Skeletal muscle satellite cell (primary cell): Measurements from ENCODE around the gene TMEM45A.
"Not testable (repeated sequence)": the region's sequence is repeated elsewhere in the genome, so short reads cannot be mapped to it uniquely, and the experiment has no call there.

Source experiments
- H3K27me3 ChIP-seq: 2 replicates; pipeline ENCODE4 v1.7.0; 2013; ENCODE audit warnings: low read length; ENCODE audit not compliant: control insufficient read depth, insufficient read depth
- H3K36me3 ChIP-seq: 2 replicates; pipeline ENCODE4 v1.7.0; 2013; ENCODE audit warnings: mild to moderate bottlenecking, control low read depth, low read length; ENCODE audit not compliant: insufficient read depth
- H3K4me1 ChIP-seq: 2 replicates; pipeline ENCODE4 v1.7.0; 2013; ENCODE audit warnings: low read length; ENCODE audit not compliant: control insufficient read depth, insufficient read depth
- H3K4me2 ChIP-seq: 2 replicates; pipeline ENCODE4 v1.7.0; 2013; ENCODE audit warnings: mild to moderate bottlenecking, low read length
- H3K4me3 ChIP-seq: 2 replicates; pipeline ENCODE4 v1.7.0; 2013; ENCODE audit warnings: low read length
- H3K9ac ChIP-seq: 2 replicates; pipeline ENCODE4 v1.7.0; 2013; ENCODE audit warnings: mild to moderate bottlenecking, low read depth, low read length, moderate library complexity
- H3K9me3 ChIP-seq: replicated peaks from 2 replicates; pipeline ENCODE4 v1.7.0; 2013; ENCODE audit warnings: mild to moderate bottlenecking, control low read depth, low read length

TMEM45A gene

DNA sequence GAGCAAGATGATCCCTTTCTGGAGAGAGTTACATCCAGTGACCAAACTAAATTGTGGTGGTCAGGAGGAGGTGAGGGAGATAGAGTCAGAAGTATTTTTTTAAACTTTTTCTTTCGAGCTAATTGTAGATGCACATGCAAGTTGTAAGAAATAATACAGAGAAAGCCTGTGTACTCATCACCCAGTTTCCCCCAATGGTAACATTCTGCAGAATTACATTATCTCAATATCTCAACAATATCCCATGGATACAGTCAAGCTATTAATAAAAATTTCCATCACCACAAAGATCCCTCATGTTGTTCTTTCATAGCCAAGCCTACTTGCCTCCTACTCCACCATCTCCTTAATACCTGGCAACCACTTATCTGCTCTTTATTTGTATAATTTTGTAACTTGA is 3.3 kb upstream of the TMEM45A start:
- H3K9ac ChIP-seq: no peak overlapping the region
- H3K27me3 ChIP-seq: no peaks in the 10 kb centered on the region
- H3K36me3 ChIP-seq: no peaks in the 10 kb centered on the region
- no peak overlapping the region for H3K4me2 ChIP-seq
- no peak overlapping the region for H3K4me3 ChIP-seq
- no peaks in the 10 kb centered on the region for H3K9me3 ChIP-seq
- H3K4me1 ChIP-seq: peaks cover 5% of the 10 kb centered on the region

DNA sequence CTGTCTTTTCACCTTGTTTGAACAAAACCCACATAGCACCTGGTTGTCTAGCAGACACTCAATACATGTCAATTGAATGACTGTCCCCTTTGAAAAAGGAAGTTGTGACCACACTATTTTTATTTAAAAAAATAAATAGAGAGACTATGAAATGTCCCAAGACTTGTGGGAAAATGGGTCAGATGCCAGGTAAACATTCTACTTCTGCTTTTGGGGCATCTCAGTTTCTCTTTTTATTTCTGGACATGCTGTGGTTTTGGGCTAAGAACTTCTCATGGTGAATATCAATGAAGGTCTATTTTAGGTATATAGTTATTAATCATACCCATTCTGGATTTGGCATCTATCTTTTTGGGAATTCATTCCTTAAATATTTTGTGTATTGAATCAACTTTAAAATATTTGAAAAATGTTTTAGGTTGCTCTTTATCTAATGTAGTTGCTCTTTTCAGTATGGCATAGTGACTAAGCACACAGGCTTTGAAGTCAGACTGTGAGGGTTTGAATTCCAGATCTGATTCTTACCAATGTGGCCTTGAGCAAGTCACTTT is 4.4 kb downstream of the TMEM45A start:
- Histone ChIP-seq H3K4me2 (peak overlapping the region; percentile 8), H3K9ac (no peak overlapping the region), H3K4me3 (no peak overlapping the region), H3K9me3 (no peaks in the 10 kb centered on the region), H3K36me3 (no peaks in the 10 kb centered on the region), H3K27me3 (no peaks in the 10 kb centered on the region), H3K4me1 (peaks cover 17% of the 10 kb centered on the region)

DNA sequence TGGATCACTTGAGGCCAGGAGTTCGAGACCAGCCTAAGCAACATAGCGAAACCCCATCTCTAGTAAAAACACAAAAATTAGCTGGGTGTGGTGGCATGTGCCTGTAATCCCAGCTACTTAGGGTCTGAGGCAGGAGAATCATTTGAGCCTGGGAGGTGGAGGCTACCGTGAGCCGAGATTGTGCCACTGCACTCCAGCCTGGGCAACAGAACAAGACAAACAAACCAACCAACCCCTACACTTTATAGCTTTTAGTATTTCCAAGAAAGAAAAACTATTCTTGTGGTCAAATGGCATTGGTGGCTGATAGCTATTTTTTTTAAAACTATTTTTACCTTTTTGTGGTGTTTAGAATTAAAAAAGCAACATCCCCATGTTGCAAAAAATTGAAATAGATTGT is 7.2 kb downstream of the TMEM45A start:
- no peaks in the 10 kb centered on the region for H3K36me3 ChIP-seq
- H3K27me3 ChIP-seq: no peaks in the 10 kb centered on the region
- H3K4me2 ChIP-seq: no peak overlapping the region

DNA sequence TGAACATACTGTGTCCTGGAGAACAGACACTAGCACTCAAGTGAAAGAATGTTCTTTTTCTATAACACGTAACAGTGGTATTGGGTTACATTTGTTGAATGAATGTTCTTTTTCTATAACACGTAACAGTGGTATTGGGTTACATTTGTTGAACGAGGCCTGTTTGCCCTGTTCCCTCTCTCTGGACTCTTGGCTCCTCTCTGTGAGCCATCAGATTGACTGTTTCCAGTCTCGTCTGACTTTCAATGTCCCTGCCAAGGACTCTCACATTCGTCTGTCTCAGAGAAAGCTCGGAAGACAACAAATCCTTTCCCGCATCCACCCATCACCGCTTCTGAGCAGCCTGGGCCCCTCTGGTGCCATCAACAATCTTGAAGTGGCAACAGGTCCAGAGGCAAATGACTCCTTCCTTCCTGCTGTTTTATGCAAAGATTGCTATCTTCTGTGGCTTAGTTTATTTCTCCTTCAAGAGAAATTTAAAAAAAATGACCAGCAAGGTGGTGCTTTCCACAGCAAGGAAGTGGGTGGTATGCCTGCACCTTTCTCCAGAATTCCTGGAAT is 8.0 kb downstream of the TMEM45A start:
- H3K36me3 ChIP-seq: no peaks in the 10 kb centered on the region
- H3K4me2 ChIP-seq: no peak overlapping the region
- no peaks in the 10 kb centered on the region for H3K9me3 ChIP-seq
- H3K27me3 ChIP-seq: no peaks in the 10 kb centered on the region
- no peak overlapping the region for H3K4me3 ChIP-seq
- no peak overlapping the region for H3K9ac ChIP-seq
- H3K4me1 ChIP-seq: peaks cover 16% of the 10 kb centered on the region

More for the DNA sequence above, 7.2 kb downstream of the TMEM45A start:
- no peak overlapping the region for H3K9ac ChIP-seq
- H3K9me3 ChIP-seq: no peaks in the 10 kb centered on the region
- H3K4me1 ChIP-seq: peaks cover 16% of the 10 kb centered on the region
- H3K4me3 ChIP-seq: no peak overlapping the region

DNA sequence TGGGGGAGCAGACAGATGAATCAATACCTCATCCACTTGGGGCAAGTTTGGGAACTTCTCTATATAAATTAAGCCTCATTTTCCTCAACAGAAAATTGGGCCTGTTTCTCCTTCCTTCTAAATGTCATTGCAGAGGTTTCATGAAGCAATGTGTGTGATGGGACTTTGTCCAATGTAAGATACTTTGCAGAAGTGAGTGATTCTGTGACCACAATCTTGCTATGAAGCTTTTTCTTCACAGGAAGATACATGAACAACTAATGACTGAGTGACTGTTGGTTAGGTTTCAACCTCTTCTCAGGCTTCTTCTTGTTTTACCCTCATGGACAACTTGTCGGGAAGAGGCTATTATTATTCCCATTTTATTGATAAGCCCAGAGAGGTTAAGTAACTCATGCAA is 11.0 kb downstream of the TMEM45A start:
- H3K4me1 ChIP-seq: peaks cover 11% of the 10 kb centered on the region
- H3K36me3 ChIP-seq: no peaks in the 10 kb centered on the region
- H3K9me3 ChIP-seq: no peaks in the 10 kb centered on the region
- H3K4me3 ChIP-seq: no peak overlapping the region
- H3K9ac ChIP-seq: no peak overlapping the region
- H3K4me2 ChIP-seq: no peak overlapping the region
- H3K27me3 ChIP-seq: no peaks in the 10 kb centered on the region

DNA sequence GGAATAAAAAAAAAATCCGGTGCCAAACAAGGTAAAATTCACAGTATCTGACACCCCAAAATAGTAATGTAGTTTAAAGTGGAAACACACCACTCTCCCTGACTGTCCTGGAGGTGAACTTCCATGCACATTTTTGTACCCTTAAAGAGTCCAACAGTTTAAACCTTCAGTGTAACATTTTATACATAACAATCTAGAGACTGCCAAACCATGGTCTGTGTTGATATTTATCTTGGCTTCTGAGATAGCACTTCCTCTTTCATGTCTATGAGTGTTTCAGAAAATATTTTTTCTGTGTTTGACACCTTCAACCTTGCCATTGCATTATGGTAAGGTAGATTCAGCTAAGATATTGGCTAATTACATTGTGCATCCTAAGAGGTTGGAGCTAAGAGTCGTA is 13.9 kb downstream of the TMEM45A start:
- Histone ChIP-seq H3K9ac (no peak overlapping the region), H3K36me3 (no peaks in the 10 kb centered on the region), H3K4me2 (no peak overlapping the region), H3K4me3 (no peak overlapping the region), H3K4me1 (peaks cover 11% of the 10 kb centered on the region), H3K27me3 (no peaks in the 10 kb centered on the region), H3K9me3 (no peaks in the 10 kb centered on the region)

DNA sequence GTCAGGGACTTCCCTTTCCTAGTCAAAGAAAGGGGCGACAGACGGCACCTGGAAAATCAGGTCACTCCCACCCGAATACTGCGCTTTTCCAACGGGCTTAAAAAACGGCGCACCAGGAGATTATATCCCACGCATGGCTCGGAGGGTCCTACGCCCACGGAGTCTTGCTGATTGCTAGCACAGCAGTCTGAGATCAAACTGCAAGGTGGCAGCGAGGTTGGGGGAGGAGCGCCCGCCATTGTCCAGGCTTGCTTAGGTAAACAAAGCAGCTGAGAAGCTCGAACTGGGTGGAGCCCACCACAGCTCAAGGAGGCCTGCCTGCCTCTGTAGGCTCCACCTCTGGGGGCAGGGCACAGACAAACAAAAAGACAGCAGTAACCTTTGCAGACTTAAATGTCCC is 17.4 kb downstream of the TMEM45A start:
- not testable (repeated sequence) for H3K9me3 ChIP-seq, H3K4me3 ChIP-seq, H3K27me3 ChIP-seq

DNA sequence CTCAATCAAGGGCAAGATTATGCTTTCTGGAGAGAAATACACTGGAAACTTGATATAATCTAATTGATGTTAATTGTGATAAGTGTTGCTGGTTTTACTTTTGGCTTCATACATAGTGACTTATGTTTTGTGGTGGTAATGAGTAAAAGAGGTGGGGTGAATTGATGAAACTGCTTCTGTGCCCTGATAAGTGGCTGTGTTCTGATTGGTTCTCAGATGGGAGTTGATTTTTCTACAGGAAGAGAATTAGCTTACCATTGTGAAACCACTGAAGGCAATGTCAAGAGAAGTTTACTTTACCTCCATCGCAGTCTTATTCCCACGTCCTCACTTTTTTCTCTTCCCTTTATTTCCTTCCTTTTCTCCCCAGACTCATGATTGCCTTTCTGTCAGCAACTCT is 23.8 kb downstream of the TMEM45A start:
- no peaks in the 10 kb centered on the region for H3K9me3 ChIP-seq
- H3K4me3 ChIP-seq: no peak overlapping the region
- H3K9ac ChIP-seq: no peak overlapping the region
- no peaks in the 10 kb centered on the region for H3K27me3 ChIP-seq
- no peak overlapping the region for H3K4me2 ChIP-seq
- H3K36me3 ChIP-seq: no peaks in the 10 kb centered on the region
- no peaks in the 10 kb centered on the region for H3K4me1 ChIP-seq

More for the DNA sequence above, 17.4 kb downstream of the TMEM45A start:
- not testable (repeated sequence) for H3K4me2 ChIP-seq, H3K9ac ChIP-seq, H3K36me3 ChIP-seq
- H3K4me1 ChIP-seq: peaks cover 11% of the 10 kb centered on the region

DNA sequence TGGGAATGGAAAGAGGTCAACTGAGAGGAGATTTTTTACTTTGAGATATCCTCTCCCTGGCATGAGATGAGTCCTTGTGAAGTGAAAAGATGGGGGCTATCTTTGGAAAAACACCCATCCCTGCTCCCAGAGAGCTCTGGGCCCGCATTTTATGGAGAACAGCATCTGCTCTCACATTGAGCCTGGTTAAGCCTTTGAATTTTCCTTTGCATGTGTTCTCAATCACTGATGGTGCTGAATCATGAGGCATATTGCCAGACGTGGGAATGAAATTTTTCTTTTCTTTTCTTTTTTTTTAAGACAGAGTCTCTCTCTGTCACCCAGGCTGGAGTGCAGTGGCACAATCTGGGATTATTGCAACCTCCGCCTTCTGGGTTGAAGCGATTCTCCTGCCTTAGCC is 24.4 kb downstream of the TMEM45A start:
- Histone ChIP-seq H3K4me1 (no peaks in the 10 kb centered on the region), H3K9ac (no peak overlapping the region), H3K36me3 (no peaks in the 10 kb centered on the region), H3K9me3 (no peaks in the 10 kb centered on the region), H3K4me2 (no peak overlapping the region), H3K4me3 (no peak overlapping the region), H3K27me3 (no peaks in the 10 kb centered on the region)

DNA sequence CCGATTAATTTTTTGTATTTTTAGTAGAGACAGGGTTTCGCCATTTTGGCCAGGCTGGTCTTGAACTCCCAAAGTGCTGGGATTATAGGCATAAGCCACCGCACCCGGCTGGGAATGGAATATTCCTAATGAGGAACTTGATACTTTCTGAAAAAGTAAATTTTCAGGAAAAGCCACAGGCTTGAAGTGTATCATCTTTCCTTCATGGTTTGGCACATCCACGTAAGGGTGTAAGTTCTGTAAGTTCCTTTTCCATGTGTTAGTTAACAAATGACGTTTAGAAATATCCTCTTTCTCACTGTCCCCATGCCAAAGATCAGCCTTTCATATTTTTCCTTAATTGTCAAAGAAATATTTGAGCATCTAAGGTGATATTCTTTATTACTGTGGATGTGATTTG is 24.9 kb downstream of the TMEM45A start:
- Histone ChIP-seq H3K9me3 (no peaks in the 10 kb centered on the region), H3K4me2 (no peak overlapping the region), H3K36me3 (no peaks in the 10 kb centered on the region), H3K27me3 (no peaks in the 10 kb centered on the region), H3K9ac (no peak overlapping the region), H3K4me1 (no peaks in the 10 kb centered on the region), H3K4me3 (no peak overlapping the region)

DNA sequence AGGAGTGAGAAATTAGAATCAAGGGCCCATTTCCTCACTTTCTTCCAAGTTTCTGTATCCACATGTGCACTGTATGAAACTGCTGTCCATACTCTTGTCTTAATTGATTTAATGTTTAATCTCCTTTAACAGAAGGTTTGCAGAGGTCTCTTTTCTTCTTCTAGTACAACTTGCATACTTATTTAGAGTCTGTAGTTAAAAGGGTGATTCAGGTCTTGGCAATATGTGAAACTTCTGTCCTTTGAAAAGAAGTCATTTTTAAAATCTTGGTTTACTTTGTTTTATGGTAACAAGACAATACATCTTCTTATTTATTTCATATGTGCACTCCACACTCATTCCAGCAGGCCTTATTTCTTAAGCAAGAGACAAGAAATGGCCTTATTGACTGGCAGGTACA is 25.8 kb downstream of the TMEM45A start:
- Histone ChIP-seq H3K4me2 (no peak overlapping the region), H3K36me3 (no peaks in the 10 kb centered on the region), H3K9ac (no peak overlapping the region), H3K27me3 (no peaks in the 10 kb centered on the region), H3K4me1 (no peaks in the 10 kb centered on the region), H3K4me3 (no peak overlapping the region), H3K9me3 (no peaks in the 10 kb centered on the region)

DNA sequence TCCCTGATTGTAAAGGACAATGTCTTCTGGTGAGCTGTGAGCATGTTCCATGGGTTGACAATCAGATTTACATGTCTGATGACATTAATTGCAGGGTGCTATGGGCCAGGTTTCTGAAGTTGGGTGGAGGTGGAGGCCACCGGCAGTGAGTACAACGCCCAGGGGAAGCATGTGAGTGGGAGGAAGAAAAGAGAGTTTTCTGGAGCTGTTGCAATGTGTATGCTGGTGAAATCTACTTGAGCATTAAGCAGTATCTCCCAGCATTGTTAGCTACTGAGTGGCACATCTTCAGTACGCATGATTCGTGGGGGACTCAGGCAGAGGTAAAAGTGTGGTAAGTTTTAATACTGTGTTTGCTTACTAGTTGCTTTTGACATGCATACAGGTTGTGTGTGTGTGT is 26.6 kb downstream of the TMEM45A start:
- Histone ChIP-seq H3K9ac (no peak overlapping the region), H3K4me1 (no peaks in the 10 kb centered on the region), H3K27me3 (no peaks in the 10 kb centered on the region), H3K9me3 (no peaks in the 10 kb centered on the region), H3K36me3 (no peaks in the 10 kb centered on the region), H3K4me3 (no peak overlapping the region), H3K4me2 (no peak overlapping the region)
